Neuronal stem cell (in vitro differentiated cells): Measurements from ENCODE around the gene NMB.

ENCODE experiments used
- DNase-seq: peaks from one replicate; pipeline ENCODE4 v3.0.0-alpha.2; 2013; ENCODE audit warnings: low spot score
- H2AFZ ChIP-seq: one replicate; pipeline ENCODE4 v1.6.1; 2013; ENCODE audit warnings: mild to moderate bottlenecking, low read length, inconsistent platforms
- H2AK5ac ChIP-seq: 2 replicates; pipeline ENCODE4 v1.6.1; 2013; ENCODE audit warnings: low read depth, mild to moderate bottlenecking, inconsistent platforms, low read length, moderate library complexity, mixed read lengths
- H2BK120ac ChIP-seq: 2 replicates; pipeline ENCODE4 v1.6.1; 2013; ENCODE audit warnings: low read depth, mild to moderate bottlenecking, inconsistent platforms, low read length, moderate library complexity, mixed read lengths
- H2BK12ac ChIP-seq: one replicate; pipeline ENCODE4 v1.6.1; 2013; ENCODE audit warnings: low read length, inconsistent platforms
- H2BK15ac ChIP-seq: 2 replicates; pipeline ENCODE4 v1.6.1; 2013; ENCODE audit warnings: mild to moderate bottlenecking, low read length, inconsistent platforms, mixed read lengths
- H2BK5ac ChIP-seq: one replicate; pipeline ENCODE4 v1.6.1; 2013; ENCODE audit warnings: inconsistent platforms, mild to moderate bottlenecking, low read length, moderate library complexity
- H3K14ac ChIP-seq: one replicate; pipeline ENCODE4 v1.6.1; 2013; ENCODE audit warnings: low read length, inconsistent platforms
- H3K18ac ChIP-seq: 2 replicates; pipeline ENCODE4 v1.6.1; 2013; ENCODE audit warnings: low read length, inconsistent platforms
- H3K23ac ChIP-seq: 2 replicates; pipeline ENCODE4 v1.6.1; 2013; ENCODE audit warnings: low read depth, mild to moderate bottlenecking, mixed read lengths, low read length, inconsistent platforms; ENCODE audit not compliant: poor library complexity
- H3K27ac ChIP-seq: replicated peaks from 3 replicates; pipeline ENCODE4 v1.5.1; 2013; ENCODE audit warnings: low read length, inconsistent platforms
- H3K27me3 ChIP-seq, 3 experiments: 2 replicates each; pipeline ENCODE4 v1.6.1; 2013; ENCODE audit warnings: low read length in 3 of 3, mild to moderate bottlenecking in 2 of 3, inconsistent platforms in 1 of 3, low read depth in 1 of 3, mixed read lengths in 1 of 3, moderate library complexity in 1 of 3; ENCODE audit not compliant: control insufficient read depth in 3 of 3, insufficient read depth in 3 of 3
- H3K36me3 ChIP-seq, 2 donors: replicated peaks in 1 of 2; 2 replicates each; pipeline ENCODE4 v1.6.1; 2013; ENCODE audit warnings: low read length in 2 of 2; ENCODE audit not compliant: control insufficient read depth in 2 of 2, insufficient read depth in 2 of 2
- H3K4ac ChIP-seq: 2 replicates; pipeline ENCODE4 v1.6.1; 2013; ENCODE audit warnings: inconsistent platforms, mild to moderate bottlenecking, low read length, moderate library complexity
- H3K4me1 ChIP-seq, 2 donors: 1 replicate in 1 of 2; 2 replicates in 1 of 2; pipeline ENCODE4 v1.6.1; 2013; ENCODE audit warnings: low read length in 2 of 2, low read depth in 1 of 2; ENCODE audit not compliant: control insufficient read depth in 2 of 2, insufficient read depth in 1 of 2
- H3K4me2 ChIP-seq: one replicate; pipeline ENCODE4 v1.6.1; 2013; ENCODE audit warnings: mild to moderate bottlenecking, low read length, inconsistent platforms; ENCODE audit not compliant: insufficient read depth, poor library complexity, severe bottlenecking
- H3K4me3 ChIP-seq, 2 donors: 2 replicates each; pipeline ENCODE4 v1.5.1; 2013; ENCODE audit warnings: low read length in 2 of 2, mild to moderate bottlenecking in 2 of 2, inconsistent platforms in 1 of 2, moderate library complexity in 1 of 2
- H3K79me1 ChIP-seq: one replicate; pipeline ENCODE4 v1.6.1; 2013; ENCODE audit warnings: low read depth, mild to moderate bottlenecking, inconsistent platforms, low read length, moderate library complexity
- H3K9ac ChIP-seq: one replicate; pipeline ENCODE4 v1.6.1; 2013; ENCODE audit warnings: mild to moderate bottlenecking, low read depth, low read length, inconsistent platforms; ENCODE audit not compliant: poor library complexity
- H3K9me3 ChIP-seq, 2 donors: replicated peaks in 1 of 2; 2 replicates each; pipeline versions ENCODE3 to v1.6.1; 2013; ENCODE audit warnings: low read length in 2 of 2, mild to moderate bottlenecking in 2 of 2, inconsistent platforms in 1 of 2, low read depth in 1 of 2, mixed read lengths in 1 of 2, moderate library complexity in 1 of 2; ENCODE audit not compliant: control insufficient read depth in 2 of 2, insufficient read depth in 1 of 2
- H4K8ac ChIP-seq: one replicate; pipeline ENCODE4 v1.6.1; 2013; ENCODE audit warnings: low read depth, mild to moderate bottlenecking, inconsistent platforms, low read length, moderate library complexity
- H4K91ac ChIP-seq: one replicate; pipeline ENCODE4 v1.6.1; 2013; ENCODE audit warnings: low read length, low read depth, mild to moderate bottlenecking, inconsistent platforms; ENCODE audit not compliant: poor library complexity
- WGBS, 2 donors: extraction: QIAGEN DNeasy Blood & Tissue Kit; methylation state at CpG; one replicate each; pipeline ENCODE4 v1.1.7; 2013; ENCODE audit warnings: missing lambda C conversion rate in 2 of 2, mixed read lengths in 1 of 2; ENCODE audit not compliant: insufficient read length in 2 of 2, insufficient replicate concordance in 1 of 2; ENCODE audit errors: extremely low coverage in 2 of 2; 5-methylcytosine and 5-hydroxymethylcytosine counted together

Gene NMB

DNA sequence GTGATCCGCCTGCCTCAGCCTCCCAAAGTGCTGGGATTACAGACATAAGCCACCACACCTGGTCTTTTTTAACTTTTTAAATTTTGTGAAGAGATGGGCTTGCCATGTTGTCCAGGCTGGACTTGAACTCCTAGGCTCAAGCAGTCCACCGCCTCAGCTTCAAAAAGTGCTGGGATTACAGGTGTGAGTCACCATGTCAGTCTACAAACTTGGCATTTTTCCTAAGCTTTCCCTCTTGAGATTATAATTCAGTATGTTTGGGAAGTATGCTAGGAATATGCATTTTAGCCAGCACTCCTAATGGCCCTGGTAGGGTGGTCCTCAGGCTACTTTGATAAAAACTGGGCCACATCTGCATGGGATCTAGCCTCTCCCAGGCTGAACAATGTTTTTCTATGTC lies 8.3 kb downstream of the NMB start:
- Histone ChIP-seq H4K91ac (no peak overlapping the region), H2BK12ac (no peak overlapping the region), H3K79me1 (peaks cover 11% of the 10 kb centered on the region), H2BK120ac (no peak overlapping the region), H3K4me1 (peaks cover 2 to 3% of the 10 kb centered on the region in 2 donors), H2BK5ac (no peak overlapping the region), H3K27ac (no peak overlapping the region), H3K4me3 (no peak overlapping the region), H3K18ac (no peak overlapping the region), H3K4me2 (no peak overlapping the region), H3K9ac (no peak overlapping the region), H3K14ac (no peak overlapping the region), H2AFZ (no peak overlapping the region), H2AK5ac (no peak overlapping the region), H2BK15ac (no peak overlapping the region), H4K8ac (no peak overlapping the region), H3K9me3 (no peaks in the 10 kb centered on the region), H3K23ac (no peak overlapping the region), H3K4ac (no peak overlapping the region), H3K36me3 (peaks cover 45 to 77% of the 10 kb centered on the region in 2 donors), H3K27me3 (no peaks in the 10 kb centered on the region)
- DNase-seq: no peak
- no CpG with 5 or more reads among the region's 2 CpGs for WGBS, 2 donors

DNA sequence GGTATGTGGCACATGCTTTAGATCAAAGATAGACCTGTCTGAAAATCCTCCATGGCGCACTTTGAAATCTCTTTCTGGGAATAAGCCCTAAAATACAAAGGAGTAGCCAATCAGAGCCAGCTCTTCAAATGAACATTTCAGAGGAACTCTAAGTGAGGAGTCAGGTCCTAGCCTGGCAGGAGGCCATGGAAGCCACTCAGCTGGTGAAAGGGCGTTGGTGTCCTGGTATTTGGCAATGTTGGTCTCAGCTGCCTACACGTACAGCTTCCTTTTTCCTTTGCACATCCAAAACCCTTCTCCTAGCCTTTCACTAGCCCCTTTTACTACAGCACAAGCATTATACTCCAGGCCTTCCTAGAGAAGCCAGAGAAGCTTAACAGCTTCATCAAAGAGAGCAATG lies 9.5 kb downstream of the NMB start:
- H2BK120ac ChIP-seq: no peak overlapping the region
- WGBS, 2 donors: no CpG with 5 or more reads among the region's 3 CpGs
- H3K27me3 ChIP-seq: no peaks in the 10 kb centered on the region
- no peak overlapping the region for H3K4me2 ChIP-seq
- no peak overlapping the region for H3K4ac ChIP-seq
- H2BK15ac ChIP-seq: no peak overlapping the region
- no peak overlapping the region for H2AK5ac ChIP-seq
- no peak overlapping the region for H3K27ac ChIP-seq
- no peak overlapping the region for H2BK12ac ChIP-seq
- H3K9me3 ChIP-seq: no peaks in the 10 kb centered on the region
- peaks cover 6% of the 10 kb centered on the region for H3K79me1 ChIP-seq
- no peak overlapping the region for H4K91ac ChIP-seq
- no peak for DNase-seq
- H2AFZ ChIP-seq: no peak overlapping the region
- no peak overlapping the region for H3K9ac ChIP-seq
- H3K18ac ChIP-seq: no peak overlapping the region
- peaks cover 2 to 3% of the 10 kb centered on the region in 2 donors for H3K4me1 ChIP-seq
- H2BK5ac ChIP-seq: no peak overlapping the region
- H4K8ac ChIP-seq: no peak overlapping the region
- no peak overlapping the region for H3K4me3 ChIP-seq
- H3K14ac ChIP-seq: no peak overlapping the region
- H3K23ac ChIP-seq: no peak overlapping the region
- H3K36me3 ChIP-seq: peaks cover 52 to 87% of the 10 kb centered on the region in 2 donors

DNA sequence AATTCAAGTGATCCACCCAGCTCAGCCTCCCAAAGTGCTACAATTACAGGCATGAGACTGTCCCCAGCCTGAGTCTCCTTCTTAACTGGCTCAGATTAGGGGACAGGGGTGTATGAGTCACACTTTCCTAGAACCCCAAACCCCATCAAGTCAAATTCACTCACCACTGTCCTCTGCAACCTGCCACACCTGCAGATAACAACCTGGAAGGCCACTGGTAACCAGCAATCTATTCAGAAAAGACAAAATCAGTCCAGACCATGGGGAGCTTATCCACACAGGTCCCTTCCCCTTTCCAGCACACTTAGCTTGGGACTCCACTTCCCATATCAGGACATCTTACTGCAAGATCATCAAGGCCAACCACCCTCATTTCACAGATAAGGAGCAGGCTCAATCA lies 10.3 kb downstream of the NMB start:
- Histone ChIP-seq H3K4ac (no peak overlapping the region), H3K14ac (no peak overlapping the region), H3K9ac (no peak overlapping the region), H2BK15ac (no peak overlapping the region), H3K4me2 (no peak overlapping the region), H4K91ac (no peak overlapping the region), H3K18ac (no peak overlapping the region), H3K27me3 (no peaks in the 10 kb centered on the region), H3K23ac (no peak overlapping the region), H3K27ac (no peak overlapping the region), H2AK5ac (no peak overlapping the region), H2AFZ (no peak overlapping the region), H3K9me3 (no peaks in the 10 kb centered on the region), H4K8ac (no peak overlapping the region), H3K4me3 (no peak overlapping the region), H2BK120ac (no peak overlapping the region), H3K36me3 (peaks cover 57 to 92% of the 10 kb centered on the region in 2 donors), H2BK12ac (no peak overlapping the region), H3K4me1 (peaks cover 0 to under 1% of the 10 kb centered on the region in 2 donors), H2BK5ac (no peak overlapping the region), H3K79me1 (no peaks in the 10 kb centered on the region)
- no peak for DNase-seq

DNA sequence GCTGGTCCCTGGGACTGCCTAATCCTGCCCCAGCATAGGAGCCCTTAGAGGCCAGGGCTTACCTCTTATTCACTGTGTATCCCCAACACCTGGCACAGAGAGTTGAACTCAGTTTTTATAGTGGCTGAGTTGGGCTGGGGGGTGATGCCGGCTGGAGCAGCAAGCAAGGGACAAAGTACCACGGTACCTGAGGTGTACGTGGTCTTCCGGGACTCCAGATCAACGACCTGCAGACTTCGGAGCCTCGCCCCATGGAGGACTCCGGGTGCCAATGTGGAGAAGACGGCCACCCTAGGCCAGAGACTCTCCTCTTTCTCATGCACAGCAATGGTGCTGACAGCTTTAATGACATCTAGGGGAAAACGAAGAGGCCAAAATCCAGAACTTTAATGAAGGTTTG lies 12.0 kb downstream of the NMB start:
- peak overlapping the region in 1 of 2 donors; percentile 44 for H3K4me3 ChIP-seq
- H3K23ac ChIP-seq: no peak overlapping the region
- H2BK12ac ChIP-seq: no peak overlapping the region
- H2BK120ac ChIP-seq: no peak overlapping the region
- H3K4ac ChIP-seq: no peak overlapping the region
- peak overlapping the region; percentile 24 for H2BK5ac ChIP-seq
- no peaks in the 10 kb centered on the region for H3K4me1 ChIP-seq
- no peaks in the 10 kb centered on the region for H3K9me3 ChIP-seq
- no peaks in the 10 kb centered on the region for H3K27me3 ChIP-seq
- no peak overlapping the region for H3K18ac ChIP-seq
- H2BK15ac ChIP-seq: no peak overlapping the region
- H3K27ac ChIP-seq: no peak overlapping the region
- H3K79me1 ChIP-seq: no peaks in the 10 kb centered on the region
- peaks cover 54 to 92% of the 10 kb centered on the region in 2 donors for H3K36me3 ChIP-seq
- H3K14ac ChIP-seq: no peak overlapping the region
- no peak overlapping the region for H2AK5ac ChIP-seq
- no CpG with 5 or more reads among the region's 10 CpGs for WGBS, 2 donors
- no peak overlapping the region for H3K4me2 ChIP-seq
- H4K91ac ChIP-seq: no peak overlapping the region
- H4K8ac ChIP-seq: no peak overlapping the region
- H3K9ac ChIP-seq: no peak overlapping the region
- H2AFZ ChIP-seq: no peak overlapping the region
- no peak for DNase-seq
